ENCODE measurements around the gene ATG101. TPM values are rescaled to one million over a fixed set of nuclear protein-coding genes. Genes with fewer than 3 reads are reported as not detected.

The ATG101 gene
- polyA plus RNA-seq, 5 donors, result 20.1 to 28.3 (median 21.9) TPM

DNA sequence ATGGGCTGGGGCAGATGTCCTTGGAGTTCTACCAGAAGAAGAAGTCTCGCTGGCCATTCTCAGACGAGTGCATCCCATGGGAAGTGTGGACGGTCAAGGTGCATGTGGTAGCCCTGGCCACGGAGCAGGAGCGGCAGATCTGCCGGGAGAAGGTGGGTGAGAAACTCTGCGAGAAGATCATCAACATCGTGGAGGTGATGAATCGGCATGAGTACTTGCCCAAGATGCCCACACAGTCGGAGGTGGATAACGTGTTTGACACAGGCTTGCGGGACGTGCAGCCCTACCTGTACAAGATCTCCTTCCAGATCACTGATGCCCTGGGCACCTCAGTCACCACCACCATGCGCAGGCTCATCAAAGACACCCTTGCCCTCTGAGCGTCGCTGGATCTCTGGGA is 7.0 kb downstream of the ATG101 start:
- DNase-seq, result no peak

DNA sequence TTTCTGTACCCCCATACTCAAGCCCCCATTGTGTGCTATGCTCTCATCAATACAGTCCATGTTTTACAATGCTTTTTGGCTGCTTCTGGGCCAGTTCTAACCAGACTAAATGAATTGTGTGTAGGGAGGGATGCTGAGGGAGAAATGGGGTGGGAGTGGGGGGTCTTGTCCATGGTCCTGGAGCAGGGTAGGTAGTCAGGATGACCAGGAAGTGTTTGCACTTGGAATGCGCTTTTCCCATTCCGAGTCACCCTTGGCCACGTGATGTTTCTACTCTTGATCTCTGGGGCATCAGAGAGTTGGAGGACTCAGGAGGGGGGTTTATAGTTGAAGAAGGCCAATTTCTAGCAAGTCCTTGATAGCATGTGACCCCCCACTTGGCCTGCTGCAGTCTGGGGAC is 8.5 kb downstream of the ATG101 start:
- DNase-seq, result no peak

DNA sequence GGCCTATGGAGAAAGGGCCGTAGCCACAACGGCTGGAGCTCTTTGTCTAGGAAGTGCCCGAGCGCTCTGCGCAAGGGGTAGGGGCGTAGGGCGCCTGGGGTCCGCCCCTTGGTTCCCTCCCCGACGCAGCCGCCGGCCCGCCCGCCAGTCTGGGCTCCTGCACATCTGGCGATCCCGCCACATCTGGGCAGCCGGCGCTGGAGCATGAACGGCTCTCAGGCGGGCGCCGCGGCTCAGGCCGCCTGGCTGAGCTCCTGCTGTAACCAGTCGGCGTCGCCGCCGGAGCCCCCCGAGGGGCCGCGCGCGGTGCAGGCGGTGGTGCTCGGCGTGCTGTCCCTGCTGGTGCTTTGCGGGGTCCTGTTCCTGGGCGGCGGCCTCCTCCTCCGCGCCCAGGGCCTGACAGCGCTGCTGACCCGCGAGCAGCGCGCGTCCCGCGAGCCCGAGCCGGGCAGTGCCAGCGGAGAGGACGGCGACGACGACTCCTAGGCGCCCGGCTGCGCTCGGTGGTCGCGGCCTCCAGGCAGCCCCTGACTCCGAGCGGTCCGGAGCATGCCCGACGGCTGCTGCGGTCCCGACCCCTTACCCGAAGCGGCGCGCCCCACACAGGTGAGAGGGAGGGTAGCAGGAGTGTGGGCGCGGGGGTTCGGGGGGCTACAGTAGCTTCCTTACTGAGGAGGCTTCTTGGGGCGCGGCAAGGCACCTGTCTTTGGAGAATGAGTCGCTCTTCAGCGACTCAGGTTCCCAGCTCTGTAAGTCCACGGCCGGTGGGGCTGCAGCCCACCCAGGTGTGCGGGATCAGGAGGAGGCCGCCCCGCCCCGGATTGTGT is 10.0 kb downstream of the ATG101 start, which contains the start of gene SMIM41:
SMIM41 (plus strand) TSS at position 129 of the 827 bp plus-strand sequence; CDS start at position 205, 76 bp downstream.
- peak in 1 of 2 donors; percentile 41 for DNase-seq

DNA sequence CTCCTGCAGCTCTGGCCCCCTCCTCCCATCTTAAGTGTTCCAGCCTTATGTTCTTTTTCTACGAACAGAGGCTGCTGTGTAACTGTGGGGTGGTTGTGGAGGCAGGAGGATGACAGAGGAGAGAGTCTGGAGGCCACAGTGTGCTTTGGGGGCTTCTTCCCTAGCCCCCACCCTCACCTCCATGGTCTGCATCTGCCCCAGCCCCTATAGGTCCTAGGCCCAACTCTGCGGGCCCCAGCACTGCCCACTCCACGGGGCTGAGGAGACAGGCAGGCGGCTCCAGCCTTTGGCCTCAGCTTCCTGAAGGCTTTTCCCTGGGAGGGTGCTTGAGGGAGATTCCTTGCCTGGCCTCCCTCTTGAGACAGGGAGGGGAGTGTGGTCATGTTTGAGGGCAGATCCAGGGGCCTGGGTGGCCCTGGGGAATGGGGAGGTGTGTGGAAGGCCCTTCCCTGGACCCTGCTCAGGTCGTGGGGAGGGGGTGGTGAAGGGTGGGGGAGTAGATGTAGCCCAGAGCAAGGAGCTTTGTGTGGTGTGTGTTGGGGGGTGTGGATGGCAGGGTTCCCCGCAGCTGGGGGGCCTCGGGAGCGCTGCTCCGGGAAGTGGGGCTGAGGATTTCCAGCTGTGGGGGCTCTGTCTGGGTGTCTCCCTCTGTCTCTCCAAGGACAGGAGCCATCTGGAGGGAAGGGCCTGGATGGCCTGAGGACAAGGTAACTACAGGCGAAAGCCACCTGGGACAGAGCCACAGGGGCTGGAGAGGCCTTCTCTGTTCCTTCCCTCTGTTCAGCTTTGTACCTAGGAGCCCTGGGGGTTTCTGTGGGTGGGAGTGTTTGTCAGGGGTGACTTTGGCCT is 10.8 kb downstream of the ATG101 start:
- DNase-seq, result peak in 1 of 2 donors; percentile 65

DNA sequence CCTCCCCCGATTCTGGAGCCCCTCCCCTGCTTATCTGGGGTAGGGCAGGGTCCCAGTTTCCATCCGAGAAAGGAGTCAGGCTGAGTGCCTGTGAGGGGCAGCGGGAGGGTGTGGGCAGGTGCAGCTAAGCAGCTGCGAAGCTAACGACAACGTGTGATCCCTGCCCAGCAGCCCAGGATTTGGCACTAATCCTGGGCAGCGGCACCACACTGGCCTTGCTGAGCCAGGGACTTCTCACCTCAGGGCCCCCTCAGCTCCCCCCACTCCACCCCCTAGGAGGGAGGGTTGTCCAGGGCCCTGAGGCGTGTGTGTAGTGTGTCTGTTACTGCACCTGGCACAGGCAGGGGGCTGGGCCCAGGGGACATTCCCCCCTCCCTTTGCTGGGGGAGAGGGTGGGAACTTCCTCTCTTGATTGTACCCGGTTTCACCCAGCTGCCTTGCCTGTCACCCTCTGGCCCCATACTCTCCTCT is 11.5 kb downstream of the ATG101 start:
- DNase-seq, result no peak

DNA sequence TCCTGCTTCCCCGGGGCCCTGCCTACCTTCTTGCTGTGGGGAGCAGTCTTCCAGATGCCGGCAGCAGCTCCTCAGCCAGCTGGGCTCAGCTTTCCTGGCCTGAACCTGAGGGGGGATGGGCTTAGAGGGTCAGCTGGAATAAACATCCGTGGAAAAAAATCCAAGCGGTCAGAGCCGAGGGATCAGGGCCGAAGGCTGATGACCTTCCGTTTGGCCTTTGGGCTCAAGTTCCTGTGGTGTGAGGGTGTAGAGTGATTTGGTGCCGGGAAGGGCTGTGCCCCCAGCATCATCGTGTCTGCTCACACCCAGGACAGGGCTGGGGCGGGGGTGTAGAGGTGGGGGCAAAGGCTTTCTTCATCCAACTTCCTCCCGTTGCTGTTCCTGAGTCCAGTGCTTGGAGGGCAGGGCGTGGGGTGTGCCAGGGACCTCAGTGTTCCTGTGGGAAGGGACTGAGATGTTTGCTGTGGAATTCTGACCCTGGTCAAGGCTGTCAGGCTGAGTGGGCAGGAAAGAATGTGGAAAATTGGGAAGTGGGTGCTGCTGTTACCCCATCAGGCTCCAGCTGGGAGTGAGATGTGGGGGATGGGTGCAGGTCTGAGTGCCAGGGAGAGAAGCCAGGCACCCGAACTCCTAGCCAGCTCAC is 12.4 kb downstream of the ATG101 start:
- DNase-seq, result peak; percentile 68 to 73

DNA sequence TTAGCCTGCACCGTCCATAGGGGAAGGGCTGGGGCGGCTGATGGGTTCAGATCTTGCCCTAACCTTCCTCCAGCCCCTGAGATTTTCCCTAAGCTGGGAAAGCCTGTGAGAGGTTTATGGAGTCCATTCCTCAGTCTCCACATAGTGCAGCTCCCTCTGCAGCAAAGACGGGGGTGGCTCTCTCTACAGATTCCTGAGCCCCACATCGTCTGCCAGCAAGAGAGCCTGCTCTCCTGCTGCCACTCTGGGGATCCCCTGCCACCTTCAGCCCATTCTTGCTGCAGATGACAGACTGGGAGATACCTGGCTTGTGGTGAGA is 12.8 kb downstream of the ATG101 start:
- no peak for DNase-seq

DNA sequence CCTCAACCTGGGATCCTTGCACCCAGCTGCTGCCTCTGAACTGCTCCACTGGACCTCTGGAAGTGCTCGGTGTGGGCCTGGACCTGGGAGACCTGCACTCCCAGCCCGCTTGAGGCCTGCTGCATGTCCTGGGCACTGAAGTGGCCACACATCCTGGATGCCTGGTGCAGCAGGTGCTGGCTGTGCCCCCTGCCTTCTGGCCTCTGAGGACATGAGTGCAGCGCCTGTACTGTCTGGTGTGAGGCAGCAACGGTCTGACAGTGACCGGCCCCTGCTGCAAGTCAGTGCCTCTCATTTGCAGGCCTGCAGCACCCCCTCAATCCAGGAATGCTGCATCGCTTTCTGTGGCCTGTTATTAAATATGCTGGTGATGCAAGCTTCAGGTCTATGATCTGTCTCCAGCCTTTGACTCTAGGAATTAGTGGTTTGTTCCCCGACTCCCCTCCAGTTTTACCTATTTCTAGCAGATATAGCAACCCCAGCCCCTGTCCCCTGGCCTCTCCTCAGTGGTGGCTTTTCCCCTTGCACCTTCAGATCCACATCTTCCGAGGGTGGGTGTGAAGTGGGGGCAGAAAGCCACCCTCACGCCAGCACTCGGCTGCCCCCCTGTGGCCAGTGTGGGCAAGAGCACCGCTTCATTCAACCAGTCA is 13.3 kb downstream of the ATG101 start:
- no peak for DNase-seq

DNA sequence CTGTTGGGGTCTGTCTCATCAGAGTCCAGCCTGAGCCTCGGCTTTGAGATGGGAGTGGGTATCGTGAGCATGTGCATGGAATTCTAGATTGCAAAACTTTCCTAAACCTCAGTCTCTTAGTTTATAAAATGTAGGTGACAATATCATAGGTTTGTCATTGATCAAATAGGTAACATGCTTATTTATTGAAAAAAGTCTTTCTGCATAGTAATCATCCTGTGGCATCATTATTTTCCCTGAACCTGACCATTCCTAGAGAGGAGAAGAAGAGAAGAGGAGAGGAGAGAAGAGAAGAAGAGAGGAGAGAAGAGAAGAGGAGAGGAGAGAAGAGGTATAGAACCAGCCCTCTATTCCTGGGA is 13.8 kb downstream of the ATG101 start:
- no peak for DNase-seq

DNA sequence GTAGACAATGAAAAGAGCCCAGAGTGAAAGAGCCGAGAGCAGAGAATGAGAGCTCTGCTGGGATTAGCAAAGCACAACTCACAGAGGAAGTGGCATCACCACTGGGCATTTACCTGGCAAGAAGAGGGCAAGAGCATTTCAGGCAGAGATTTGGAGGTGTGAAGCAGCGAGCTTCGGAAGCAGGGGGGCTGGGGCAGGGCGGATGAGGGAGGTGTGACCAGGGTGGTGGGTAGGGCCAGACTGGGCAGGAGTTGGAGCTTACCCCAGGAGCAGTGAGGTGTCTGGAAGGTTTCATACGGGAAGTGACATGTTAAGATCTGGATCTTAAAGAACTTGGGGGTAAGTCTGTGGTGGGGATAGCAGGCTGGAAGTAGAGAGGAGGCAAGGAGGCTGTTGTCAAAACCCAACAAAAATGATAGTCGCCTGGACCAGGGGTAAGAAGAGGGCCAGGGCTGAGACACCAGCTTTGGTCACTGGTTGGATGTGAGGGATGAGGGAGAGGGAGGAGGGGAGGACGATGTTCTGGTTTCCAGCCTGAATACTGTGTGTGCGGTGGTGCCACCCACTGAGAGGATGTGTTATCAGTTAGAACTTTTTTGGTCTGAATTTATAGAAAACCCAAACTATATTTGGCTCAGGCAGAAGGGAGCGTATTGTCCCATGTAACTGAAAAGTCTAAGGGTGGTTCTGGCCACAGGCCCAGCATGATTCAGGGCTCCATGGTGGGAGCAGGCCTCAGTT is 14.9 kb downstream of the ATG101 start:
- no peak for DNase-seq

DNA sequence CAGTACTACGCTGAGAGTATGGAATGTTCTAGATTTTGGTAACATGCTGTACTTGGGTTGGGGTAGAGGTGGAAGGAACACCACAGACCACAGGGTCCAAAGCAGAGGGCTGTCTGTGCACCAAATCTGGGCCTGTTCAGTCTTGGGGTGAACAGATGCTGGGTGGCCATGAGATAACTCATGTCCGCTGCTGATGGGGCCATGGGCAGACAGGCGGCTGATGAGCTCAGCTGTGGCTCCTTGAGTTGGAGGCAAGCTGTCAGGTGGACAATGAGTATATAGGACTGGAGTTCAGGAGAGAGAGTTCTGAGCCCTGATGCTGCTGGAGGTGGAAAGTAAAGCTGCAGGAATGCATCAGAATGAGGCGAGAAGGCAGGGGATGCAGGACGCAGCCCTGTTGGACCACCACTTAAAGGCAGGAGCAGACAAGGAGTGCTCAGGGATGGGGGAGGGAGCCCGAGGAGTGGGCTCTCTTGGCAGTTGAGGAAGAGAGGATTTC is 16.0 kb downstream of the ATG101 start:
- no peak for DNase-seq

DNA sequence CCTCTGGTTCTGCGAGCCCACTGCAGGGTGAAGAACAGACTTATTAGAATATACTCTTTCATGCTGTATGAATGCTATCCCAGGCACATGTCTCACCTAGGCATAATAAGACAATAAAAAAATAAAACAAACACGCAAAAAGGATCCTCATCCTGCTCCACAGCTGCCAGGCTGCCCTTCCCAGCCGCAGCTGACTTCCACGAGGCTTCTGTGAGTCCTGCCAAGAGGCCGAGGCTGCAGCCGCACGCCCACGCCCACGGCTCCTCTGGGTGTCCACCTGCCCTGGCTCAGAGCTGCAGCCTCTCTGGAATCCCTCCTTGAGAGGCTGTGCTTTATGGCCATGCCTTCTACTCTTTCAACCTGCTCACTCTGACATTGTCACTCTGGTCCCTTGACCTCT is 16.6 kb downstream of the ATG101 start:
- no peak for DNase-seq

DNA sequence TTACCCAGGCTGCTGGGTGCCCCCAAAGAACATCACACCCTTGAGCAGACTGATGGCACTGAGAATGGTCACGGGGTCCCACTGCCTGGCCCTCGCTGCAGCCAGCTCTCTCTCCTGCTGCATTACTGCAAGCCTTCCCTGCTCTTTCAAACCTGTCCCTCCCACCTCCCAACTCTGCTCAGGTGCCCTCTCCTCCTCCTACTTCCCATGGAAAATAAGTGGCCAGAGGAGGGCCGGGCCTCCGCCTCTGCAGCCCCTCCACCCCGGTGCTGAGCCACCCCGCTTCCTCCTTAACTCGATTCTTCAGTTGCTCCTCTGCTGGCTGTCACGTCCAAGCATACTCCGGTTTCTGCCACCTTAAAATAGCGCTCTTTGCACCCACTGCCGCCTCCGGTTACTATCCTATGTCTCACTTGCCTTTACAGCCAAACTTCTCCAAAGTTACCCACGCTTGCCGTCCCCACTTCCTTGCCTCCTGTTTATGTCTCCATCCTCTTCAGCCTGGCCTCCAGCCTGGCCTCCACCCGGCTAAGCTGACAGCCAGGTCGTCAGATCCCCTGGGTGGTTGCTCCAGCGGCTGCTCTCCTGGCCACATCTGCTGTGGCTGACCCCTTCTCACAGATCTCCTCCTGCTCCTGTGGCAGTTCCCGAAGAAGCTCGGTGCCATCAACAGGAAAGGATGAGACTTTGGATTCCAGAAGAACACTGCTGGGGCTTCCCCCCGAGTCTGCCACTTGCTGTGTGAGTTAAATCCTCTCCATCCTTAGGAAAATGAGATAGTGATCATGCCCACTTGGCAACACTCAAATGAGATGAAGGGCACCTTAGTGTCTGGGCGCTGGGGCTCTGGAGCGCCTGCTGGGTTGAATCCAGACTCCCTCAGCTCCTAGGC is 17.4 kb downstream of the ATG101 start:
- no peak for DNase-seq

DNA sequence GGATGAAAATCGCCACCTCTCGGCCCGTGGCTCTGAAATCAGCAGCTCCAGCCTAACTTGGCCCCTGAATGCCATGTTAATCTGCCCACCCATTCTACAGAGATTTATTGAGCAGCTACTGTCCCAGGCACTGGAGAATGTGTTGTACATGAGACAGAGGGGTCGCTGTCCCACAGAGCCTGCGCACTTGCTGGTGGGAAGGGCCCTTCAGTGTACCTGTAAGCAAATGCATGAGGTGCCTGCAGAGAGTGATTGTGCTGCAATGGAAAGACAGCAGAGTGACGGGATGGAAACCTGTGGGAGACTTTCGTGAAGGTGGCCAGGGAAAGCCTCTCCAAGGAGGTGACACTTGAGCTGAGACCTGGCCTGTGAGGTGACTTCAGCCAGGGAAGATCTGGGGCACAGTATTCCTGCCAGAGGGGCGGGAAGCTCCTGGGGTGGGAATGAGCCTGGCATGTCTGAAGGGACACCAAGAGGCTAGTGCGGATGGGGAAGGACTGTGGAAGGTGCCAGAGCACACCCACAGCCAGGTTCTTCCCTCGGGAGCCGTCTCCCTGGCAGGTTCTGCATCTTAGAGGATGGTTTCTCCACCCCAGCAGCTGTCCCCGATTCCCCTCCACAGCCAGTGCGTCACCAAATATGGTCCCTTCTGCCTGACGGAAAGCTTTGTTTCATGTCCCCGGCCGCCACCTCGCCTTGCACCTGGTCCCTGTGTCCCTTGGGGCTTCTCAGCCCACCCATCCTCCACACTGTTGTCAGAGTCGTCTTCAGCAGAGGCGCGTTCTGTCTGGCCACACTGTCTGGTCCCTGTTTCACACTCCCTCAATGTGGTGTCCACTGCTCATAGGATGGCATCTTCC is 18.4 kb downstream of the ATG101 start:
- DNase-seq, result no peak

DNA sequence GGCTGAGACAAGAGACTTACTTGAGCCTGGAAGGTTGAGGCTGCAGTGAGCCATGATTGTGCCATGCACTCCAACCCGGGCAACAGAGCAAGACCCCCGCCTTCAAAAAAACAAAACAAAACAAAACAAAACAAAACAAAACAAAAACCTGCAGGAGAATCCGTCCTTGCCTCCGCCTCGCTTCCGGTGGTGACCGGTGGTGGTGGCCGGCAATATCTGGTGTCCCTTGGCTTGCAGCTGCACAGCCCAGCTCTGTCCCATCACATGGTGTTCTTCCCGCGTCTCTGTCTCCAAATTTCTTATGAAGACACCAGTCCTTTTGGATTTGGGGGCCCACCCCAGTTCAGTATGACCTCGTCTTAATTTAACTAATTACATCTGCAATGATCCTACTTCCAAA is 19.7 kb downstream of the ATG101 start:
- no peak for DNase-seq

DNA sequence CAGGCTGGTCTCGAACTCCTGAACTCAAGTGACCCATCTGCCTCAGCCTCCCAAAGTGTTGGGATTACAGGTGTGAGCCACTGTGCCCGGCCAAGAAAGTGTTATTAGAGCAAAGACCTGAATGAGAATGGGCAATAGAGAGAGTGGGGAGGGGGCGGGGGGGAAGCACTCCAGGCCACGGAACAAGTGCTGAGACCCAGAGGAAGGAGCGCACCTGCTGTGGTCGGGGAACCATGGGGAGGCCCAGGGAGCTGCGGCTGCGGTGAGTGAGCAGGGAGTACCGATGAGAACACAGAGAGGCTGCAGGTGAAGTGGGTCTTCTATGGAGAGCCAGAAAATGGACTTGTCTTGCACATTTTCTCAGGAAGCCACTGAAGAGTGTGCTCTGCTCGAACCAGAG is 20.5 kb downstream of the ATG101 start:
- no peak for DNase-seq

DNA sequence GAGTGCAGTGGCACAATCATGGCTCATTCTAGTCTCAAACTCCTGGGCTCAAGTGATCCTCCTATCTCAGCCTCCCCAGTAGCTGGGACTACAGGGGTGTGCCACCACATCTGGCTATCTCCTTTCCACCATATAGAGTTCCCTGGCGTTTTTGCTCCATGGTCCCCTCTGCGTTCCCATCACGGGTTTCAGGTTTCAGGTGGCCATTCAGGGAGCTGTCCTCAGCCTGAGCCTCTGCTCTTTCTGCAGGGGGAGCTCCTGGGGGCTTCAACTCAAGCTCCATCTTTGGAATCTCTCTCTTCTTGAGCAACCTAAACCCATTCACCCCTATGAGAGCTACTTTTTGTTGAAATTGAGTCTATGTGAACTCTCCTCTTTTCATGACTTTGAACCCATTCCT is 21.3 kb downstream of the ATG101 start:
- no peak for DNase-seq

DNA sequence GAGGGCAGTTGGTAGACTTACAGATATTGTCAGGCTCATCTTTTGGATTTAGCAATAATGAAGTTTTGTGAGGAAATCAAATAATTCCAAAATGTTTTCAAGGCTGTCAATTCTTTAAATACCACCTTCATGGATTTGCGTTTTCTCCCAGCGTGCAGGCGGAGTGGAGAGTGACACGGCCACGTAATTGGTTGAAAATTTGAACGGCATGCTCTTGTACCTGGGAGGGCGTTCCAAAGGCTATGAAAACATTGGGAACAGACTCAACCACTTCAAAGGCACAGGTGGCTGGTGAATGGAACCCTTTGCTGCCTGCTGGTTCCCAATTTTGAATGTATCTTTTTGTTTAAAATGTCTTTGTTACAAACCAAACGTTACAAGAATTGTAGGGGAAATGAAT is 22.1 kb downstream of the ATG101 start:
- peak in 1 of 2 donors; percentile 23 for DNase-seq

DNA sequence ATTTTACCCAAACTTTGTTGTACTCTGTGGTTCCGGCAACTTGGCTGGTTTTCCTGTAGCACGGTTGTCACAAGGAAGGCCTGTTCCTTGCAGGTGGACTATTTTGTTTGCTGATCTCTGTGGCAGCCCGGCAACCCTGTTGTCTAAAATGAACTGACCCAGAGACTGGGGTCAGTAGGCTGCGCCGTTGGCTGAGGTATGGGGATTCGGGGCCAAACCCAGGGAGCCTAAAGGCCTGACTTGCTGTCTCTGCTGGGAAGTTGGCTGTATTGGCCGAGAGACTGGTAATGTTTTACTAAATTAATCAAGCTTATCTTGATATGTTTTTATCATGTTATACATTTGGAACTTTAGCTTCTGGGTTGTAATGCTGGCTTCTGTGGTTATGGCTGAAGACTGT is 23.6 kb downstream of the ATG101 start:
- DNase-seq, result no peak

Measured in right lung (tissue), 5 donors.